CD4-positive, alpha-beta T cell treated with Interleukin-4 for 4 hours (primary cell): ENCODE measurements around the gene SPEM3.
A peak's percentile ranks its signal among the peaks of the same experiment; 100 is the strongest.
"Not testable (repeated sequence)": the region's sequence is repeated elsewhere in the genome, so short reads cannot be mapped to it uniquely, and the experiment has no call there.

Experiments used
- DNase-seq: peaks from one replicate; pipeline ENCODE4 v3.0.0-alpha.2; 2020

The SPEM3 gene

GRCh38 chr17:7475764-7476422 is 47.2 kb downstream of the SPEM3 start:
- no peak for DNase-seq

DNA sequence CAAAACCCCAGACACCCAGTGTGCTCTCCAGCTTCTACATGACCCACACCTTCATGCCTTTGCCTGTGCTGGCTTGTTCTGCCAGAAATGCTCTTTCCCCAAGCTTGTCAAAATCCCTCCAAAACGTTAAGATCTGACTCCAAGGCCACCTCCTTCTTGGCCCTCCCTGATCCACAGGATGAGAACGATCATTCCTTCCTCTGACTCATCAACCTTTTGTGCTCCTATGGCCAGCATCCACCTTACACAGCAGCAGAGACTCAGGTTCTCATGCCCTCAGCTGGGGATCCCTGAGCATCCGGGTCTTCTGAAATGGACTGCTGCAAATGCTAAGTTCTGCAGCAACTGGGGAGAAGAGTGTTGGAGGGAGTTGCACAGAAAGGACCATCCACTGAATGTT is 47.8 kb downstream of the SPEM3 start:
- DNase-seq: no peak

- DNase-seq: no peak
Measured at GRCh38 chr17:7476951-7477350, 48.3 kb downstream of the SPEM3 start.

GRCh38 chr17:7477392-7478275 is 49.0 kb downstream of the SPEM3 start:
- peak; percentile 17 for DNase-seq

DNA sequence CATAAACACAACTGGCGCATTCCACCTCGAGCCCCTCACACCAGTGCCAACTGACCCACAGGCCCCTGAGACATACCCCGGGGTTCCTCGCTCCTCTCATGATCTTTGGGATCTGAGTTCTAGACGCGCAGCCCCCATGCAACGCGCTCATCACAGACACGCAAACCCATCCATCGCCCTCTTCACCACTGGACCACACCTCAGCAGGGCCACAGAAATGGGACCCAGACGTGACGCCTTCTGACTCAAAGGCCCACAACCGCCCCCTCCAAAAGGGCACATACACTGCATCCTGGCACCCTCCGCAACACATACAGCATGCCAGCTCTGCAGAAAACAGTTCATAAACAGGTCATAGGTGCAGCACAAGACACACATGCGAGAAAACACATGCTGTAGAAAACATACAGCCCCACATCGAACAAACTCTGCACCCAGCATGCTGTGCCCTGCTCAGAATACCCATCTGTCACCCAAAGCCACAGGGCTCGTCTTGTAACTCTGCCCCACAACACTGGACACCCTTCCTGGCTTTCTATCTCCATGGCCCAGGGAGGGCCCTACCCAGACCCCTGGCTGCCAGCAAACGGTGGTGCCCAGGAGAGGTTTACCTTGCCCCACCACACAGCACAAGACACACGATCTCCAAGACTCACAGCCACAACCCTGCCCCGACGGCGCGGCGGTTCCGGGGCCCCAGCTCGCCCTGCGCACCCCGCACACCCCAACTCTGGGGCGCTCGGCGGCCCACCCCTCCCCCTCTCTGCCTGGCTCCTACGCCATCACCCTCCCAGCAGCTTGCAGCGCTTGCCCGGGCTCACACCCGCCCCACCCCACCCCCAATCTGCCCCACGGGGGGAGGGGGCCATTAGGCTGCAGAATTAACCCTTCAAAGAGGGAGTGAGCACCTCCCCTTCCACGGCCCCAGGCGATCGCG is 49.9 kb downstream of the SPEM3 start:
- peak; percentile 65 for DNase-seq

DNA sequence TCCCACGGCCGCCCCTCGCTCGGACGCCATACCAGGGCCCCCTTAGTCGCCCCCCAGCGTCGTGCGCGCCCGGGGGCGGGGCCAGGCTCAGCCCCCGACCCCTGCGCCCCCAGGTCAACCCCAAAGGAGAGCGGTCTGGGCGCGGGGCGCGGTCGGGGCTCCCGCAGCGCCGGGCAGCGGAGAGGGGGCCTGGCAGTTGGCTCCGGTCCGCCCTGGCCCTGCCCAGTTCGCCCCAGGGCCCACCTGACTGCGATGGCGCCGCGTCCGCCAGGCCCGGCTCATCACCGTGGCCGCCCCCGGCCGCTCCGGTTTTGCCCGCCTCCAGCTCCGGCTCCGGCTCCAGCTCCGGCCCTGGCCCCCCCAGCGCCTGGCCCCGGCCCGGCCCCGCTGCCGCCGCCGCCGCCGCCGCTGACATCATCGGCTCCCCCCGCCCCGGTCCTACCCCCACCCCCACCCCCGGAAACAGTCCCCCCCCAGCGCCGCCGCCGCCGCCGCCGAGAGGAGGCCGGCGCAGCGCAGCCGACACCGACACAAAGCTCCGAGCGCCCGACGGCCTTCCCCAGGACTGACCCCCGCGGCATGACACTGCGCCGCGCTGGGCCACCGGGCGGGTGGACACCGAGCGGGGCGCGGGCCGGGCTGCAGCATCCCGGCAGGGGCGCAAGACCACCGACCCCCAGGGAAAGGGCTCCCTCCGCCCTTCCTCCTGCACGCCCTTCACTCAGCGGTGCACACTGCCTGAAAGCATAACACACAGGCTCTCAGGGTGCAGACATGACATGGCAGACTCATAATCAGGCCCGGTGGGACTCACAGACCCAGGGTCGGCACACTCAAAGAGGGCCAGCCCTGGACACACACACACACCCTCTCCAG is 50.8 kb downstream of the SPEM3 start, which contains the start of gene ZBTB4:
Gene ZBTB4, minus strand, starts transcription at position 419 of the 876 bp plus-strand sequence. CDS start 12,830 bp downstream, outside the sequence.
- DNase-seq: peak; percentile 57

- DNase-seq: no peak
Measured at GRCh38 chr17:7480089-7480384, 51.4 kb downstream of the SPEM3 start.

GRCh38 chr17:7481275-7481674 is 52.6 kb downstream of the SPEM3 start, which contains the start of gene SLC35G6:
SLC35G6 (plus strand) TSS chr17:7481446; CDS start chr17:7481517, 71 bp downstream.
- DNase-seq: not testable (repeated sequence)

- not testable (repeated sequence) for DNase-seq
Measured at GRCh38 chr17:7481842-7482741, 53.4 kb downstream of the SPEM3 start.
